Measurements from ENCODE around the gene GLCE.
"Not testable (repeated sequence)": the region's sequence is repeated elsewhere in the genome, so short reads cannot be mapped to it uniquely, and the experiment has no call there.

GLCE gene

GRCh38 chr15:69292826-69293420 is 132.5 kb downstream of the GLCE start:
- no peak overlapping the region for H3K27ac ChIP-seq
- no peak for TF ChIP-seq Cebpa-rat (IDR thresholded peaks at IDR 0.05)
- H3K27me3 ChIP-seq: no peaks in the 10 kb centered on the region
- no peak overlapping the region for H3K9ac ChIP-seq
- no peaks in the 10 kb centered on the region for H4K20me1 ChIP-seq
- no peaks in the 10 kb centered on the region for H3K4me1 ChIP-seq
- H3K4me3 ChIP-seq: no peak overlapping the region
- H3K36me3 ChIP-seq: no peaks in the 10 kb centered on the region
- H3K4me2 ChIP-seq: no peak overlapping the region
- H3K9me3 ChIP-seq (replicated peaks in 1 of 11): no peaks in the 10 kb centered on the region

- Histone ChIP-seq H3K9ac (no peak overlapping the region), H3K27me3 (no peaks in the 10 kb centered on the region), H3K27ac (no peak overlapping the region), H3K4me2 (no peak overlapping the region), H3K4me3 (no peak overlapping the region), H3K36me3 (no peaks in the 10 kb centered on the region), H4K20me1 (no peaks in the 10 kb centered on the region), H3K9me3 (replicated peaks in 1 of 11) (no peaks in the 10 kb centered on the region), H3K4me1 (no peaks in the 10 kb centered on the region)
- no peak for TF ChIP-seq Cebpa-rat (IDR thresholded peaks at IDR 0.05)
Observed at GRCh38 chr15:69293741-69294615, 133.5 kb downstream of the GLCE start.

GRCh38 chr15:69296606-69297005 is 136.2 kb downstream of the GLCE start:
- H3K9me3 ChIP-seq (replicated peaks in 1 of 11): no peaks in the 10 kb centered on the region
- TF ChIP-seq Cebpa-rat (IDR thresholded peaks at IDR 0.05): no peak
- no peaks in the 10 kb centered on the region for H3K36me3 ChIP-seq
- H3K27ac ChIP-seq: no peak overlapping the region
- no peaks in the 10 kb centered on the region for H3K4me1 ChIP-seq
- H3K9ac ChIP-seq: no peak overlapping the region
- no peaks in the 10 kb centered on the region for H4K20me1 ChIP-seq
- H3K4me3 ChIP-seq: no peak overlapping the region
- H3K27me3 ChIP-seq: no peaks in the 10 kb centered on the region
- H3K4me2 ChIP-seq: no peak overlapping the region

- no peak for TF ChIP-seq Cebpa-rat (IDR thresholded peaks at IDR 0.05)
- Histone ChIP-seq H3K27me3 (no peaks in the 10 kb centered on the region), H3K4me2 (no peak overlapping the region), H3K27ac (no peak overlapping the region), H3K9me3 (replicated peaks in 1 of 11) (no peaks in the 10 kb centered on the region), H3K9ac (no peak overlapping the region), H4K20me1 (no peaks in the 10 kb centered on the region), H3K36me3 (no peaks in the 10 kb centered on the region), H3K4me3 (no peak overlapping the region), H3K4me1 (no peaks in the 10 kb centered on the region; a peak in 1 of 20 replicates)
Observed at GRCh38 chr15:69297642-69298353, 137.4 kb downstream of the GLCE start.

- H3K4me2 ChIP-seq: no peak overlapping the region
- H3K27ac ChIP-seq: no peak overlapping the region
- H3K36me3 ChIP-seq: no peaks in the 10 kb centered on the region
- no peak for TF ChIP-seq Cebpa-rat (IDR thresholded peaks at IDR 0.05)
- no peaks in the 10 kb centered on the region for H4K20me1 ChIP-seq
- H3K9ac ChIP-seq: no peak overlapping the region
- H3K4me1 ChIP-seq: peaks cover 0 to 5% (median 0%) of the 10 kb centered on the region in 10 experiments; a peak in 5 of 20 replicates
- H3K27me3 ChIP-seq: no peaks in the 10 kb centered on the region
- no peaks in the 10 kb centered on the region for H3K9me3 ChIP-seq (replicated peaks in 1 of 11)
- no peak overlapping the region for H3K4me3 ChIP-seq
Observed at GRCh38 chr15:69298354-69298696, 137.9 kb downstream of the GLCE start.

GRCh38 chr15:69298697-69299441 is 138.4 kb downstream of the GLCE start, which contains the start of gene PAQR5:
Gene PAQR5, plus strand, starts transcription at chr15:69298912. Its CDS starts 61,169 bp downstream, at chr15:69360081.
- no peak within 1 kb of the TSS for H3K9ac ChIP-seq
- no peaks in the 10 kb centered on the region for H3K9me3 ChIP-seq (replicated peaks in 1 of 11)
- no peak within 1 kb of the TSS for H3K4me2 ChIP-seq
- no peaks in the 10 kb centered on the region for H3K36me3 ChIP-seq
- no peaks in the 10 kb centered on the region for H3K27me3 ChIP-seq
- no peak within 1 kb of the TSS for H3K27ac ChIP-seq
- no peak within 1 kb of the TSS for H3K4me3 ChIP-seq
- H3K4me1 ChIP-seq: peaks cover 0 to 11% (median 0%) of the 10 kb centered on the region in 10 experiments; a peak in 6 of 20 replicates
- H4K20me1 ChIP-seq: no peaks in the 10 kb centered on the region
- no peak for TF ChIP-seq Cebpa-rat (IDR thresholded peaks at IDR 0.05)

- H3K27ac ChIP-seq: no peak overlapping the region
- no peaks in the 10 kb centered on the region for H3K36me3 ChIP-seq
- no peaks in the 10 kb centered on the region for H4K20me1 ChIP-seq
- no peak overlapping the region for H3K9ac ChIP-seq
- TF ChIP-seq Cebpa-rat (IDR thresholded peaks at IDR 0.05): no peak
- no peak overlapping the region for H3K4me3 ChIP-seq
- H3K27me3 ChIP-seq: no peaks in the 10 kb centered on the region
- no peak overlapping the region for H3K4me2 ChIP-seq
- peaks cover 0 to 17% (median 0%) of the 10 kb centered on the region in 10 experiments; a peak in 7 of 20 replicates for H3K4me1 ChIP-seq
- H3K9me3 ChIP-seq (replicated peaks in 1 of 11): no peaks in the 10 kb centered on the region
Observed at GRCh38 chr15:69299451-69299886, 139.0 kb downstream of the GLCE start.

- Histone ChIP-seq H3K4me1 (peaks cover 0 to 23% (median 0%) of the 10 kb centered on the region in 10 experiments; a peak in 7 of 20 replicates), H3K27ac (no peak overlapping the region), H3K27me3 (no peaks in the 10 kb centered on the region), H3K36me3 (no peaks in the 10 kb centered on the region), H3K9me3 (replicated peaks in 1 of 11) (no peaks in the 10 kb centered on the region), H3K9ac (no peak overlapping the region), H3K4me3 (no peak overlapping the region), H4K20me1 (no peaks in the 10 kb centered on the region), H3K4me2 (no peak overlapping the region)
- TF ChIP-seq Cebpa-rat (IDR thresholded peaks at IDR 0.05): no peak
Observed at GRCh38 chr15:69299943-69300588, 139.6 kb downstream of the GLCE start.

GRCh38 chr15:69301101-69301500 is 140.7 kb downstream of the GLCE start:
- H3K9ac ChIP-seq; H3K9me3 ChIP-seq (replicated peaks in 1 of 11); H3K27me3 ChIP-seq; H3K27ac ChIP-seq; H3K4me2 ChIP-seq; H3K4me3 ChIP-seq; H3K36me3 ChIP-seq; H4K20me1 ChIP-seq: not testable (repeated sequence)
- H3K4me1 ChIP-seq: peaks cover 0 to 33% (median 0%) of the 10 kb centered on the region in 10 experiments; a peak in 7 of 20 replicates

GRCh38 chr15:69302087-69302486 is 141.7 kb downstream of the GLCE start:
- H3K4me1 ChIP-seq: peaks cover 0 to 40% (median 0%) of the 10 kb centered on the region in 10 experiments; a peak in 7 of 20 replicates
- H3K9me3 ChIP-seq (replicated peaks in 1 of 11); H3K9ac ChIP-seq; H3K4me2 ChIP-seq; H3K27me3 ChIP-seq; H3K36me3 ChIP-seq; H3K4me3 ChIP-seq; H4K20me1 ChIP-seq; H3K27ac ChIP-seq: not testable (repeated sequence)

All from BLaER1 treated with 17β-estradiol and CSF1 and Interleukin-3, amounts not matched to agents 10 nM and 100 nM (cell line).